Peyer's patch (tissue), 4 donors: Measurements from ENCODE around the gene KCNC2. TPM values are rescaled to one million over a fixed set of nuclear protein-coding genes. Genes with fewer than 3 reads are reported as not detected.
"Not testable (repeated sequence)": the region's sequence is repeated elsewhere in the genome, so short reads cannot be mapped to it uniquely, and the experiment has no call there.

ENCODE experiments used
- DNase-seq, 3 donors: peaks; one replicate each; pipeline ENCODE4 v3.0.0-alpha.2; 2017 to 2019
- H3K27ac ChIP-seq, 4 donors: fragments of 200-600 bp; sonication (generic); one replicate each; pipeline ENCODE4 v1.5.1; 2016 to 2019
- H3K27me3 ChIP-seq, 2 donors: fragments of 200-600 bp; sonication (generic); one replicate each; pipeline ENCODE4 v1.5.1; 2019
- H3K36me3 ChIP-seq, 3 donors: fragments of 200-600 bp; sonication (generic); one replicate each; pipeline ENCODE4 v1.5.1; 2016 to 2019
- H3K4me1 ChIP-seq, 4 donors: fragments of 200-600 bp; sonication (generic); one replicate each; pipeline ENCODE4 v1.5.1; 2016 to 2019
- H3K4me3 ChIP-seq, 4 donors: fragments of 200-600 bp; sonication (generic); 1 replicate in 3 of 4; 2 replicates in 1 of 4; pipeline ENCODE4 v1.5.1; 2016 to 2019; ENCODE audit warnings: mild to moderate bottlenecking in 1 of 4
- H3K9me3 ChIP-seq, 4 donors: fragments of 200-600 bp; sonication (generic); one replicate each; pipeline ENCODE4 v1.5.1; 2016 to 2019; ENCODE audit warnings: mild to moderate bottlenecking in 1 of 4
- POLR2A ChIP-seq, 2 donors: fragments of 450-650 bp; IDR thresholded peaks; one replicate each; pipeline ENCODE4 v1.5.1; 2017; ENCODE audit warnings: antibody characterized with exemption in 2 of 2, mild to moderate bottlenecking in 2 of 2, moderate library complexity in 2 of 2
- total RNA-seq, 4 donors: library from RNA; depleted of rRNA; stranded (reverse); fragments of >200 nt; gene quantifications; one replicate each; pipeline ENCODE4 v1.1.0, GENCODE V29; 2016
- TF ChIP-seq, protein P1 (sequence below), 6 experiments: fragments of 450-650 bp in 4 of 6; fragments of 200-600 bp in 2 of 6; sonication (generic) in 1 of 6; IDR thresholded peaks; one replicate each; pipeline ENCODE4 v1.5.1; 2017 to 2019; ENCODE audit warnings: antibody characterized with exemption in 6 of 6, mild to moderate bottlenecking in 3 of 6, moderate library complexity in 1 of 6

The KCNC2 gene
- total RNA-seq, 4 donors from 2014 or later: not detected

DNA sequence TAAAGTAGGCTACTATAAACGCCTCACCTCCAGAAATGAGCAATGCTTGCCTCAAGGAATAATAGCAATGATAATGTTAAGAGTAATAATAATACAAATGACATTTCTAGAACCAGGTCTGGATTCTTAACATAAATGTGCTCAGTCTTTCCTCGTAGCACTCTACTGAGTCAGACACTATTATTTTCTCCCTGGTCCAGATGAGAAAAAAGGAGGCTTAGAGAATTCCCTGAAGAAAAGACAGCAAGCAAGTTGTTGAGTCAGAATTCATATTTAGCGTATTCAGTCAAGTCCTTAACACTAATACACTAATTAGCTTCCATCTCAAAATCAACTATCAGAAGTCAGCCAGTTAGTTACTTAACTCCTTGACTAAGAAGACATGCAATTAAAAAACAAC, 13.2 kb downstream of the KCNC2 start:
- no peaks in the 10 kb centered on the region for H3K9me3 ChIP-seq
- DNase-seq: no peak
- TF ChIP-seq POLR2A (IDR thresholded peaks at IDR 0.05): no peak
- TF ChIP-seq, protein P1, sequence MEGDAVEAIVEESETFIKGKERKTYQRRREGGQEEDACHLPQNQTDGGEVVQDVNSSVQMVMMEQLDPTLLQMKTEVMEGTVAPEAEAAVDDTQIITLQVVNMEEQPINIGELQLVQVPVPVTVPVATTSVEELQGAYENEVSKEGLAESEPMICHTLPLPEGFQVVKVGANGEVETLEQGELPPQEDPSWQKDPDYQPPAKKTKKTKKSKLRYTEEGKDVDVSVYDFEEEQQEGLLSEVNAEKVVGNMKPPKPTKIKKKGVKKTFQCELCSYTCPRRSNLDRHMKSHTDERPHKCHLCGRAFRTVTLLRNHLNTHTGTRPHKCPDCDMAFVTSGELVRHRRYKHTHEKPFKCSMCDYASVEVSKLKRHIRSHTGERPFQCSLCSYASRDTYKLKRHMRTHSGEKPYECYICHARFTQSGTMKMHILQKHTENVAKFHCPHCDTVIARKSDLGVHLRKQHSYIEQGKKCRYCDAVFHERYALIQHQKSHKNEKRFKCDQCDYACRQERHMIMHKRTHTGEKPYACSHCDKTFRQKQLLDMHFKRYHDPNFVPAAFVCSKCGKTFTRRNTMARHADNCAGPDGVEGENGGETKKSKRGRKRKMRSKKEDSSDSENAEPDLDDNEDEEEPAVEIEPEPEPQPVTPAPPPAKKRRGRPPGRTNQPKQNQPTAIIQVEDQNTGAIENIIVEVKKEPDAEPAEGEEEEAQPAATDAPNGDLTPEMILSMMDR (IDR thresholded peaks at IDR 0.05): no peak
- no peak overlapping the region for H3K27ac ChIP-seq
- H3K36me3 ChIP-seq: no peaks in the 10 kb centered on the region
- H3K27me3 ChIP-seq: no peaks in the 10 kb centered on the region
- no peaks in the 10 kb centered on the region for H3K4me1 ChIP-seq
- no peak overlapping the region for H3K4me3 ChIP-seq

GRCh38 chr12:75194250-75194649, 15.4 kb downstream of the KCNC2 start:
- H3K4me1 ChIP-seq: no peaks in the 10 kb centered on the region
- no peaks in the 10 kb centered on the region for H3K36me3 ChIP-seq
- no peak overlapping the region for H3K27ac ChIP-seq
- DNase-seq: no peak
- no peaks in the 10 kb centered on the region for H3K9me3 ChIP-seq
- H3K4me3 ChIP-seq: no peak overlapping the region
- TF ChIP-seq POLR2A (IDR thresholded peaks at IDR 0.05): no peak
- TF ChIP-seq, protein P1 (IDR thresholded peaks at IDR 0.05): no peak
- no peaks in the 10 kb centered on the region for H3K27me3 ChIP-seq

GRCh38 chr12:75192196-75192595, 17.4 kb downstream of the KCNC2 start:
- no peak overlapping the region for H3K4me3 ChIP-seq
- H3K27me3 ChIP-seq: no peaks in the 10 kb centered on the region
- DNase-seq: no peak
- H3K27ac ChIP-seq: no peak overlapping the region
- no peaks in the 10 kb centered on the region for H3K36me3 ChIP-seq
- TF ChIP-seq, protein P1 (IDR thresholded peaks at IDR 0.05): no peak
- TF ChIP-seq POLR2A (IDR thresholded peaks at IDR 0.05): no peak
- no peaks in the 10 kb centered on the region for H3K9me3 ChIP-seq
- no peaks in the 10 kb centered on the region for H3K4me1 ChIP-seq

GRCh38 chr12:75190846-75191245, 18.8 kb downstream of the KCNC2 start:
- DNase-seq: no peak
- Histone ChIP-seq H3K27ac (no peak overlapping the region), H3K36me3 (no peaks in the 10 kb centered on the region), H3K4me1 (no peaks in the 10 kb centered on the region), H3K9me3 (no peaks in the 10 kb centered on the region), H3K27me3 (no peaks in the 10 kb centered on the region), H3K4me3 (no peak overlapping the region)
- no peak for TF ChIP-seq POLR2A (IDR thresholded peaks at IDR 0.05)
- TF ChIP-seq, protein P1 (IDR thresholded peaks at IDR 0.05): no peak

DNA sequence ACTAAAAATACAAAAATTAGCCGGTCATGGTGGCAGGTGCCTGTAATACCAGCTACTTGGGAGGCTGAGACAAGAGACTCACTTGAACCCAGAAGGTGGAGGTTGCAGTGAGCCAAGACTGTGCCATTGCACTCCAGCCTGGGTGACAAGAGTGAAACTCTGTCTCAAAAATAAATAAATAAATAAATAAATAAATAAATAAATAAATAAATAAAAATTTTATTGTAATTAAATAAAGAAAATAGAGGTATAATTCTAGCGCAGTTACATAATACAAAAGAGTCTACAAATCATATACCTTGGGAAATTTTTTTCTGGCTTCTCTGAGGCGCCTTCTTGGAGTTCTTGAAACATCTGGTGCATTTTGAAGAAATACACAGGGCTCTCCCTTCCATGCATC, 23.8 kb downstream of the KCNC2 start:
- H3K4me3 ChIP-seq, H3K36me3 ChIP-seq, H3K9me3 ChIP-seq, H3K27me3 ChIP-seq, DNase-seq, H3K27ac ChIP-seq, H3K4me1 ChIP-seq: not testable (repeated sequence)

DNA sequence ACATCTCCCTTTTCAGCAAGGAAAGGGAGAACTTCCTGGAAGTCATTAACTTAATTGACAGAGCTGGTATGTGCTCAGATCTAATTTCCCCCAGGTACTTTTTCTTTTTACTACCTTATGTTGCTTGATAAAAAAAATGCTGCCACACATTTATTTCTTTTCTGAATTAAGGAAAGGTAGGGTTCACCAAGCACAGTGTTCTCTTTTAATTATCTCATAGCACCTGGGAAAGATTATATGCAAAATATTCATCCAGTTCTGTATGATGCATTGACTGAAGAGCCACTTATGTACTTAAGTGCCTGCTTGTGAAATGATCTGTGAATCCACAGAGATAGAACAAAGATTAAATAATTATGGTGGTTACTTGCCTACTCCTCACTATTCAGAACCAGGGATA, 25.1 kb downstream of the KCNC2 start:
- H3K36me3 ChIP-seq: no peaks in the 10 kb centered on the region
- no peak overlapping the region for H3K4me3 ChIP-seq
- no peaks in the 10 kb centered on the region for H3K27me3 ChIP-seq
- no peak overlapping the region for H3K27ac ChIP-seq
- H3K4me1 ChIP-seq: no peaks in the 10 kb centered on the region
- TF ChIP-seq, protein P1 (IDR thresholded peaks at IDR 0.05): no peak
- no peak for TF ChIP-seq POLR2A (IDR thresholded peaks at IDR 0.05)
- no peaks in the 10 kb centered on the region for H3K9me3 ChIP-seq
- no peak for DNase-seq
